OCI-LY1 (cell line): ENCODE data around the gene PTPRT.
"Not testable (repeated sequence)": the region's sequence is repeated elsewhere in the genome, so short reads cannot be mapped to it uniquely, and the experiment has no call there.

Source experiments
- H2AFZ ChIP-seq: fragments of 200-600 bp; sonication (generic), shearing (Covaris generic); 2 replicates; pipeline ENCODE4 v1.6.0; 2014; ENCODE audit warnings: antibody characterized with exemption, mild to moderate bottlenecking, low read length
- H3F3A ChIP-seq: fragments of 200-600 bp; sonication (generic), shearing (Covaris generic); 2 replicates; pipeline ENCODE4 v1.6.0; 2014; ENCODE audit warnings: mild to moderate bottlenecking, antibody characterized with exemption, low read length, moderate library complexity; ENCODE audit not compliant: insufficient read depth
- H3K27ac ChIP-seq: fragments of 200-600 bp; sonication (generic); 2 replicates; pipeline ENCODE4 v1.5.1; 2014; ENCODE audit warnings: low read length, mixed run types, mild to moderate bottlenecking, low read depth; ENCODE audit not compliant: poor library complexity, severe bottlenecking
- H3K27me3 ChIP-seq: fragments of 200-600 bp; sonication (generic); 2 replicates; pipeline ENCODE4 v1.6.0; 2014; ENCODE audit warnings: antibody characterized with exemption, mild to moderate bottlenecking, low read length, moderate library complexity; ENCODE audit not compliant: insufficient read depth
- H3K36me3 ChIP-seq: fragments of 200-600 bp; sonication (generic); 2 replicates; pipeline ENCODE4 v1.6.1; 2014; ENCODE audit warnings: mild to moderate bottlenecking, antibody characterized with exemption, low read length, moderate library complexity, mixed read lengths; ENCODE audit not compliant: insufficient read depth
- H3K4me1 ChIP-seq: fragments of 200-600 bp; sonication (generic); 2 replicates; pipeline ENCODE4 v1.5.1; 2014; ENCODE audit warnings: mild to moderate bottlenecking, low read length, moderate library complexity; ENCODE audit not compliant: insufficient read depth, severe bottlenecking
- H3K4me2 ChIP-seq: fragments of 200-600 bp; sonication (generic), shearing (Covaris generic); 2 replicates; pipeline ENCODE4 v1.6.1; 2014; ENCODE audit warnings: low read length
- H3K4me3 ChIP-seq: fragments of 200-600 bp; sonication (generic); 2 replicates; pipeline ENCODE4 v1.5.1; 2014; ENCODE audit warnings: low read length, low read depth, mild to moderate bottlenecking, mixed read lengths; ENCODE audit not compliant: poor library complexity, severe bottlenecking
- H3K79me2 ChIP-seq: fragments of 200-600 bp; shearing (Covaris generic); 2 replicates; pipeline ENCODE4 v1.6.1; 2016; ENCODE audit warnings: mixed run types, low read length, mixed read lengths; ENCODE audit not compliant: insufficient read depth
- H3K9ac ChIP-seq: fragments of 200-600 bp; sonication (generic), shearing (Covaris generic); 2 replicates; pipeline ENCODE4 v1.6.1; 2014; ENCODE audit warnings: mild to moderate bottlenecking, low read length, mixed read lengths
- H3K9me2 ChIP-seq: fragments of 200-600 bp; sonication (generic), shearing (Covaris generic); 2 replicates; pipeline ENCODE4 v1.6.1; 2014; ENCODE audit warnings: low read depth, mild to moderate bottlenecking, low read length, mixed read lengths
- H3K9me3 ChIP-seq: fragments of 200-600 bp; shearing (Covaris generic); 2 replicates; pipeline ENCODE4 v1.6.1; 2014; ENCODE audit warnings: low read length, mixed read lengths
- H4K20me1 ChIP-seq: fragments of 200-600 bp; sonication (generic), shearing (Covaris generic); 2 replicates; pipeline ENCODE4 v1.6.0; 2016; ENCODE audit warnings: mild to moderate bottlenecking, low read length; ENCODE audit not compliant: insufficient read depth
- EZH2 ChIP-seq: fragments of 200-600 bp; sonication (generic), shearing (Covaris generic); IDR thresholded peaks from 2 replicates; pipeline ENCODE4 v1.8.0; 2017; ENCODE audit warnings: borderline replicate concordance, mixed run types, mild to moderate bottlenecking, antibody characterized with exemption, low read length, moderate library complexity, mixed read lengths
- TF ChIP-seq, protein P1 (sequence below): fragments of 200-600 bp; sonication (generic), shearing (Covaris generic); IDR thresholded peaks from 2 replicates; pipeline ENCODE4 v1.5.1; 2017; ENCODE audit warnings: mild to moderate bottlenecking, antibody characterized with exemption, low read length, moderate library complexity, mixed read lengths

PTPRT gene

DNA sequence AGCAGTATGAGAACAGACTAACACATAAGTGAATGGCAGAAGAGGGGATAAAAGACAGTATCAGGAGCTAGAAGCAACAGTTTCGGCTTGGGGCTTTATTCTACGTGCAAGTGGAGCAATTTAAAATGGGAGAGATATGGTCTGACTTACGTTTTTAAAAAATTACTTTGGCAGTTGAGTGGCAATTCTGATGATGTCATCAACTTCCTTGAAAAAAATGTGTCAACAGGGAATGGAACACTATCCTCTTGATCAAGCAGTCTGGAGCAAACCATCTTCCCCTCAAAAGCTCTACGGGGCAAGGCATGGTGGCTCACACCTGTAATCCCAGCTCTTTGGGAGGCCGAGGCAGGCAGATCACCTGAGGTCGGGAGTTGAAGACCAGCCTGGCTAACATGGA lies 24.1 kb downstream of the PTPRT start:
- H3K9me2 ChIP-seq = no peaks in the 10 kb centered on the region
- H3F3A ChIP-seq = no peaks in the 10 kb centered on the region
- no peaks in the 10 kb centered on the region for H3K79me2 ChIP-seq
- H3K9ac ChIP-seq = no peak overlapping the region
- no peaks in the 10 kb centered on the region for H3K9me3 ChIP-seq
- no peak overlapping the region for H3K4me2 ChIP-seq
- H3K4me3 ChIP-seq = no peak overlapping the region
- no peaks in the 10 kb centered on the region for H3K4me1 ChIP-seq
- no peaks in the 10 kb centered on the region; the same call in 1 of the 2 replicates for H3K27me3 ChIP-seq
- H4K20me1 ChIP-seq = no peaks in the 10 kb centered on the region
- no peak for TF ChIP-seq EZH2
- TF ChIP-seq, protein P1, sequence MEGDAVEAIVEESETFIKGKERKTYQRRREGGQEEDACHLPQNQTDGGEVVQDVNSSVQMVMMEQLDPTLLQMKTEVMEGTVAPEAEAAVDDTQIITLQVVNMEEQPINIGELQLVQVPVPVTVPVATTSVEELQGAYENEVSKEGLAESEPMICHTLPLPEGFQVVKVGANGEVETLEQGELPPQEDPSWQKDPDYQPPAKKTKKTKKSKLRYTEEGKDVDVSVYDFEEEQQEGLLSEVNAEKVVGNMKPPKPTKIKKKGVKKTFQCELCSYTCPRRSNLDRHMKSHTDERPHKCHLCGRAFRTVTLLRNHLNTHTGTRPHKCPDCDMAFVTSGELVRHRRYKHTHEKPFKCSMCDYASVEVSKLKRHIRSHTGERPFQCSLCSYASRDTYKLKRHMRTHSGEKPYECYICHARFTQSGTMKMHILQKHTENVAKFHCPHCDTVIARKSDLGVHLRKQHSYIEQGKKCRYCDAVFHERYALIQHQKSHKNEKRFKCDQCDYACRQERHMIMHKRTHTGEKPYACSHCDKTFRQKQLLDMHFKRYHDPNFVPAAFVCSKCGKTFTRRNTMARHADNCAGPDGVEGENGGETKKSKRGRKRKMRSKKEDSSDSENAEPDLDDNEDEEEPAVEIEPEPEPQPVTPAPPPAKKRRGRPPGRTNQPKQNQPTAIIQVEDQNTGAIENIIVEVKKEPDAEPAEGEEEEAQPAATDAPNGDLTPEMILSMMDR = no peak
- H3K27ac ChIP-seq = no peak overlapping the region
- no peaks in the 10 kb centered on the region for H3K36me3 ChIP-seq
- no peak overlapping the region for H2AFZ ChIP-seq

DNA sequence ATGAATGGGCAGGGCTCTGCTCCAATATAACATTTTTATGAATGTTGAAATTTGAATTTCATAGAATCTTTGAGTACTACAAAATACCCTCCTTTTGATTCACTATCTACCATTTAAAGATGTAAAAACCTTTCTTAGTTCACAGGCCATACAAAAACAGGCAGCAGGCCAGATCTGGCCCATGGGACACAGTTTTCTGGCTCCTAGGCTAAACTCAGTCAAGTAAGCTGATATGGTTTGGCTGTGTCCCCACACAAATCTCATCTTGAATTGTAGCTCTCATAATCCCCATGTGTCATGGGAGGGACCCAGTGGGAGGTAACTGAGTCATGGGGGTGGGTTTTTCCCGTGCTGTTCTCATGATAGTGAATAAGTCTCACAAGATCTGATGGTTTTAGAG lies 25.0 kb downstream of the PTPRT start:
- H4K20me1 ChIP-seq, H3K4me3 ChIP-seq, H3K9me3 ChIP-seq, H3K79me2 ChIP-seq, H3K4me2 ChIP-seq, H3F3A ChIP-seq, H3K27me3 ChIP-seq, H3K36me3 ChIP-seq, H3K9me2 ChIP-seq, H2AFZ ChIP-seq, H3K4me1 ChIP-seq, H3K9ac ChIP-seq, H3K27ac ChIP-seq: not testable (repeated sequence)

DNA sequence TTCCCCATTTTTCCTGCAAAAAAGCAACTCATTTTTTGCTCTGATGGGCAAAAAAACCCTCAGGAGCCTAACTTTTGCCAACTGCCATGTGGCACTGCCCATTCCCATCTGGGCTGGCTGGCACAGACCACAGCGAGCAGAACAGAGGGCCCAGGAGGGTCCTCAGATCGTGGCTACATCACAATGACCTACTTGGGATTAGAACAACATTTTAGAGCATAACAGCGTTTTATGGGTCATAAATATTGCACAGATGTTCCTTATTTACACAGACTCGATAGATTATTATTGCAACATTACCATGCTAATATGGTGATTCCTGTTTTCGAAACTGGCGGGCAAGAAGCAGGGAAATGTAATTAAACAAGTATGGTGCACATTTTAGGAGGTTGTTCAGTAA lies 28.0 kb downstream of the PTPRT start:
- no peaks in the 10 kb centered on the region for H3K9me3 ChIP-seq
- no peaks in the 10 kb centered on the region for H3K36me3 ChIP-seq

DNA sequence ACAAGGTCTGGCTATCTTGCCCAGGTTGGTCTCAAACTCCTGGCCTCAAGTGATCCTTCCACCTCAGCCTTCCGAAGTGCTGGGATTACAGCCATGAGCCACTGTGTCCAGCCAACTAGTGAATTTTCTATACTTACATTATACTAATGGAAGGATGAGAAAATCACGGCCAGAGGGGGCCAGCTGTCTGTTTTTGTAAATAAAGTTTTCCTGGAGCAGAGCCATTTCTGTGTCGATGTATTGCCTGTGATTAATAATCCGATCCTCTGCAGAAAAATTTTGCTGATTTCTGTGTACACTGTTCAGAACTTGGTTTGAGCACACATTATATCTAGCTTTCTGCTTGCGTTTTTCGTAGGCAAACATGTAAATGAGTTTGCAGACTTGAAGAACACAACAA lies 28.8 kb downstream of the PTPRT start:
- H2AFZ ChIP-seq = no peak overlapping the region
- no peak overlapping the region for H3K4me3 ChIP-seq
- H3K9me2 ChIP-seq = no peaks in the 10 kb centered on the region
- no peak overlapping the region for H3K27ac ChIP-seq
- peaks cover 3% of the 10 kb centered on the region; the same call in 1 of the 2 replicates for H3K27me3 ChIP-seq
- H4K20me1 ChIP-seq = no peaks in the 10 kb centered on the region
- no peak overlapping the region for H3K9ac ChIP-seq
- no peaks in the 10 kb centered on the region for H3K36me3 ChIP-seq
- H3K9me3 ChIP-seq = no peaks in the 10 kb centered on the region
- no peak overlapping the region for H3K4me2 ChIP-seq
- no peaks in the 10 kb centered on the region for H3K4me1 ChIP-seq
- TF ChIP-seq EZH2 = no peak
- TF ChIP-seq, protein P1 = no peak
- H3F3A ChIP-seq = no peaks in the 10 kb centered on the region
- H3K79me2 ChIP-seq = no peaks in the 10 kb centered on the region

More for the DNA sequence above, 28.0 kb downstream of the PTPRT start:
- no peak overlapping the region for H3K27ac ChIP-seq
- H3K79me2 ChIP-seq = no peaks in the 10 kb centered on the region
- H3F3A ChIP-seq = no peaks in the 10 kb centered on the region
- no peaks in the 10 kb centered on the region for H4K20me1 ChIP-seq
- no peak overlapping the region for H2AFZ ChIP-seq
- TF ChIP-seq, protein P1 = no peak
- TF ChIP-seq EZH2 = no peak
- H3K4me2 ChIP-seq = no peak overlapping the region
- no peaks in the 10 kb centered on the region for H3K9me2 ChIP-seq
- no peaks in the 10 kb centered on the region for H3K4me1 ChIP-seq
- H3K4me3 ChIP-seq = no peak overlapping the region
- peaks cover 3% of the 10 kb centered on the region; the same call in 1 of the 2 replicates for H3K27me3 ChIP-seq
- no peak overlapping the region for H3K9ac ChIP-seq
